ENCODE data around the gene ARPC5. TPM values are rescaled to one million over a fixed set of nuclear protein-coding genes. Genes with fewer than 3 reads are reported as not detected.

The ARPC5 gene
- total and polyA plus RNA-seq, 10 of the 15 experiments (the other 5 are each of a cell fraction or from before 2014, with no cell fraction given): 238 to 784 (median 309) TPM

GRCh38 chr1:183589384-183589783, 46.2 kb downstream of the ARPC5 start:
- Histone ChIP-seq H3K4me3 (peak overlapping the region; percentile 73), H3K36me3 (ENCODE audit: control insufficient read depth in 2 of 2, insufficient read depth in 2 of 2, low read length in 1 of 2) (no peaks in the 10 kb centered on the region; a peak in 1 of 4 replicates), H3K4me2 (ENCODE audit: control insufficient read depth, insufficient read depth) (peak overlapping the region; percentile 98), H2AFZ (ENCODE audit: control insufficient read depth, low read depth, low read length) (peak overlapping the region; percentile 73; the same call in 1 of the 2 replicates), H3K4me1 (ENCODE audit: control insufficient read depth, insufficient read depth, low read length) (peaks cover 52% of the 10 kb centered on the region), H3K9ac (ENCODE audit: control insufficient read depth, insufficient read depth, low read length) (peak overlapping the region; percentile 79), H4K20me1 (ENCODE audit: control insufficient read depth, insufficient read depth) (no peaks in the 10 kb centered on the region), H3K27ac (ENCODE audit: control insufficient read depth, insufficient read depth) (peak overlapping the region; percentile 95), H3K79me2 (ENCODE audit: control insufficient read depth, insufficient read depth, low read length) (peaks cover 15% of the 10 kb centered on the region), H3K27me3 (replicated peaks in 1 of 2; ENCODE audit: control insufficient read depth in 2 of 2, insufficient read depth in 2 of 2, low read length in 1 of 2) (no peaks in the 10 kb centered on the region), H3K9me3 (replicated peaks; ENCODE audit: control insufficient read depth, insufficient read depth, low read length) (no peaks in the 10 kb centered on the region; the same call in 2 of the 3 replicates)
- 35% methylated on average over 5 of the region's 5 CpGs for WGBS (ENCODE audit: insufficient coverage, insufficient replicate concordance, low lambda C conversion rate, missing lambda C conversion rate)
- FAIRE-seq: no peak
- no TSS peak for BruUV-seq (replicated peaks)
- ChIA-PET POLR2A (interaction anchor here (0.6 to 12.1 kb wide), 9 partner anchors 10 to 349 kb away, joined by 3 to 199 read pairs (median 4); no protein-coding TSS in a partner anchor), CTCF (interaction anchor here (0.8 to 8.9 kb wide), 12 partner anchors 10 to 116 kb away, joined by 3 to 152 read pairs (median 6); no protein-coding TSS in a partner anchor), SMC1A (ENCODE audit: uncharacterized antibody, unreplicated experiment) (interaction anchor here (0.7 to 11.7 kb wide), 21 partner anchors 9 to 562 kb away, joined by 3 to 363 read pairs (median 5); partner anchors contain the start of genes APOBEC4 and ARPC5), RAD21 (ENCODE audit: unreplicated experiment) (interaction anchor here (0.5 to 9.5 kb wide), 22 partner anchors 9 to 326 kb away, joined by 3 to 188 read pairs (median 3); partner anchors contain the start of gene SMG7)
- no peak for DNase-seq (ENCODE audit: low read depth, low spot score)
- ATAC-seq: no peak
- in situ Hi-C loops (cut with MboI): no loop called here
- intact Hi-C loops (cut with micrococcal nuclease; ENCODE audit: unreplicated experiment): no loop called here
- TF ChIP-seq MLLT1 (IDR thresholded peaks at IDR 0.05) (peak; percentile 100), SIN3A (IDR thresholded peaks at IDR 0.05; ENCODE audit: low read depth, low read length) (no peak), SKIL (IDR thresholded peaks at IDR 0.05; ENCODE audit: low read depth, poor library complexity, severe bottlenecking) (peak; percentile 17), MEF2A (IDR thresholded peaks at IDR 0.05; ENCODE audit: insufficient read depth, low read depth, low read length) (no peak), CUX1 (IDR thresholded peaks at IDR 0.05; ENCODE audit: insufficient replicate concordance, low read depth, low read length) (peak; percentile 33), NBN (IDR thresholded peaks at IDR 0.05) (peak; percentile 18; the same call in 1 of the 2 replicates), HCFC1 (IDR thresholded peaks at IDR 0.05; ENCODE audit: low read length) (peak; percentile 36; the same call in 1 of the 2 replicates), RUNX3 (IDR thresholded peaks at IDR 0.05; ENCODE audit: low read length) (0 out of 2 replicates have a peak, but pooled peaks have one; percentile 23), NFIC (IDR thresholded peaks at IDR 0.05; ENCODE audit: low read depth, low read length) (no peak), RAD51 (IDR thresholded peaks at IDR 0.05) (no peak), ETV6 (conservative IDR thresholded peaks at IDR 0.05 in 1 of 2, IDR thresholded peaks at IDR 0.05 in 1 of 2; ENCODE audit: borderline replicate concordance in 1 of 2, low read depth in 1 of 2) (peak in 1 of 2 experiments; percentile 13; a peak in 1 of 4 replicates), HDAC6 (IDR thresholded peaks at IDR 0.05; ENCODE audit: unreplicated experiment) (no peak), ZNF217 (IDR thresholded peaks at IDR 0.05) (peak; percentile 58; the same call in 1 of the 2 replicates), NFYA (IDR thresholded peaks at IDR 0.05; ENCODE audit: borderline replicate concordance, low read depth, low read length) (no peak), POLR2A (IDR thresholded peaks at IDR 0.05; ENCODE audit: low read depth, low read length) (no peak), POLR2AphosphoS5 (IDR thresholded peaks at IDR 0.05; ENCODE audit: low read length) (no peak)

Measured in GM12878 (cell line).